HepG2 (cell line): ENCODE results near the gene RRAS2. TPM values are rescaled to one million over a fixed set of nuclear protein-coding genes. Genes with fewer than 3 reads are reported as not detected.

Experiments
- ATAC-seq: fragments of 200-7000 bp; cut with Tn5 transposase; 3 replicates; pipeline ENCODE4 v1.9.1; 2020; ENCODE audit warnings: mild to moderate bottlenecking, moderate library complexity
- BruUV-seq: library from RNA; stranded (reverse); fragments of 400-500 nt; replicated peaks from 2 replicates; lab custom pipeline; 2021; lab: Mats Ljungman, UMichigan
- CTCF ChIA-PET: fragments of 300-600 bp; formaldehyde crosslinking; extraction: SDS; loops from one replicate; lab custom pipeline; 2021; ENCODE audit warnings: low total read pairs, inconsistent platforms, low intra/inter-chr PET ratio; lab: Yijun Ruan, JAX
- POLR2A ChIA-PET: fragments of 350-600 bp; sonication (Branson Sonifier 250); formaldehyde crosslinking; loops from one replicate; lab custom pipeline; 2020; ENCODE audit warnings: antibody characterized with exemption, inconsistent platforms; lab: Yijun Ruan, JAX
- DNase-seq: peaks from one replicate; pipeline ENCODE4 v3.0.0-alpha.2; 2015; ENCODE audit warnings: low spot score
- FAIRE-seq: peaks from 3 replicates; lab custom pipeline; 2011; peaks lifted over from hg19 to GRCh38; lab: Jason Lieb, UNC
- H2AFZ ChIP-seq: one replicate; pipeline ENCODE4 v1.6.1; 2011; ENCODE audit warnings: low read length, inconsistent platforms
- H3K27ac ChIP-seq: fragments of 300-600 bp; 3 replicates; pipeline ENCODE4 v1.8.0; 2011; ENCODE audit warnings: mixed run types, mild to moderate bottlenecking, mixed read lengths, low read length, inconsistent platforms; ENCODE audit not compliant: insufficient read depth; ENCODE audit errors: extremely low read length
- H3K27me3 ChIP-seq, 2 experiments: fragments of 200-600 bp in 1 of 2; 2 replicates in 1 of 2; 3 replicates in 1 of 2; pipeline versions ENCODE4 v1.6.0 to v1.8.0; 2011; ENCODE audit warnings: low read length in 2 of 2, mild to moderate bottlenecking in 2 of 2, moderate library complexity in 2 of 2, inconsistent platforms in 1 of 2; ENCODE audit not compliant: insufficient read depth in 2 of 2, control insufficient read depth in 1 of 2
- H3K36me3 ChIP-seq, 2 experiments: fragments of 200-600 bp in 1 of 2; replicated peaks in 1 of 2; 2 replicates in 1 of 2; 3 replicates in 1 of 2; pipeline versions ENCODE4 v1.5.1 to v1.8.0; 2011; ENCODE audit warnings: low read length in 2 of 2, inconsistent platforms in 1 of 2; ENCODE audit not compliant: insufficient read depth in 2 of 2, control insufficient read depth in 1 of 2
- H3K4me1 ChIP-seq: 2 replicates; pipeline ENCODE4 v1.5.1; 2012; ENCODE audit warnings: low read length, inconsistent platforms; ENCODE audit not compliant: insufficient read depth
- H3K4me2 ChIP-seq: 2 replicates; pipeline ENCODE4 v1.6.0; 2011; ENCODE audit warnings: low read depth, low read length, inconsistent platforms
- H3K4me3 ChIP-seq, 3 experiments: fragments of 200-600 bp in 1 of 3; sonication (generic), shearing (Covaris generic) in 1 of 3; replicated peaks in 1 of 3; 2 replicates each; pipeline ENCODE4 v1.5.1; 2011 to 2016; ENCODE audit warnings: low read length in 3 of 3, inconsistent platforms in 2 of 3, low read depth in 2 of 3, mild to moderate bottlenecking in 2 of 3, control low read depth in 1 of 3, mixed read lengths in 1 of 3; ENCODE audit not compliant: insufficient read depth in 1 of 3
- H3K79me2 ChIP-seq: one replicate; pipeline ENCODE4 v1.6.1; 2011; ENCODE audit warnings: low read length, inconsistent platforms; ENCODE audit not compliant: insufficient read depth
- H3K9ac ChIP-seq: 2 replicates; pipeline ENCODE4 v1.6.0; 2011; ENCODE audit warnings: mild to moderate bottlenecking, low read depth, low read length, inconsistent platforms; ENCODE audit not compliant: insufficient read depth
- H3K9me3 ChIP-seq: 2 replicates; pipeline ENCODE4 v1.5.1; 2012; ENCODE audit warnings: mild to moderate bottlenecking, low read length
- H4K20me1 ChIP-seq: 2 replicates; pipeline ENCODE4 v1.6.0; 2011; ENCODE audit warnings: inconsistent platforms, mild to moderate bottlenecking, low read length, moderate library complexity; ENCODE audit not compliant: insufficient read depth
- ZNF589 ChIP-seq: sonication (generic); formaldehyde crosslinking; conservative IDR thresholded peaks from 2 replicates; pipeline ENCODE4 v1.8.0; 2022; ENCODE audit warnings: mild to moderate bottlenecking, moderate library complexity, missing genetic modification reagents
- WGBS: methylation state at CpG from one replicate; pipeline ENCODE4 v1.1.6; 2017; ENCODE audit warnings: low lambda C conversion rate; 5-methylcytosine and 5-hydroxymethylcytosine counted together
- in situ Hi-C: cut with HindIII; loops from 2 replicates; pipeline ENCODE4 v1.10.0; 2017; ENCODE audit warnings: low pct_unique_long_range_greater_than_20kb; ENCODE audit not compliant: extremely low pct_ligation_motif_present
- intact Hi-C: fragments of 100-400 bp; cut with micrococcal nuclease; formaldehyde crosslinking; loops from one replicate; pipeline ENCODE4 v1.10.0; 2022; ENCODE audit not compliant: unreplicated experiment
- polyA plus RNA-seq, 8 experiments: library from polyadenylated mRNA; depleted of rRNA in 3 of 8; stranded (reverse) in 7 of 8; unstranded in 1 of 8; fragments of >200 nt; fragmentation: Illumina TruSeq in 4 of 8; extraction: Trizol in 4 of 8; gene quantifications; 2 replicates each; pipeline versions ENCODE4 v1.2.1 to v1.2.3, GENCODE V29; 2011 to 2016; ENCODE audit warnings: low read depth in 4 of 8, missing spikeins in 1 of 8, mixed read lengths in 1 of 8; ENCODE audit not compliant: insufficient read depth in 1 of 8
- total RNA-seq, 5 experiments: library from RNA; depleted of rRNA; stranded (reverse); fragments of >200 nt; fragmentation: Illumina TruSeq; extraction: Trizol; gene quantifications; 2 replicates each; pipeline ENCODE4 v1.2.3, GENCODE V29; 2016; ENCODE audit warnings: low read depth in 1 of 5
- TF ChIP-seq, protein P1 (sequence below): sonication (generic); formaldehyde crosslinking; IDR thresholded peaks from 2 replicates; pipeline ENCODE4 v1.4.0; 2020; ENCODE audit warnings: mild to moderate bottlenecking, missing genetic modification reagents

RRAS2 gene
- total and polyA plus RNA-seq, 2 of the 13 experiments (the other 11 are each of a cell fraction or from before 2014, with no cell fraction given): 19.0 to 44.1 TPM

DNA sequence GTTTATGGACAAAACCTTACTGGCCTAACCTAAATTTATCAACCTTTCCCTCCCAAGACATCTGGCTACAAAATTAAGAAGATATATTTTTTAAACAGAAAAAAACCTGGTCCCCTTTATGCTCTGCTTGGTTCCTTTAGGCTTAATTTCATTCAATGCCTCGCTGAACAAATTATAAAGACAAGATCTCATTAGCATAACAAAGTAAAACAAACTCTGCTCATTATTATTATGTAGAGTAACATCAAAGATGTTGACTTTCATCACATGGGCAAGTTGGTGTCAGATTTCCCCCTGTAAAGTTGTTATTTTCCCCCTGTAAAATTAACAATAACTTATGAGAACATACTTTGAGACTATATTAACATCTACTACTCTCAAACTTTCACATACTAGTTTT is 11.0 kb downstream of the RRAS2 start:
- TF ChIP-seq ZNF589: no peak
- TF ChIP-seq, protein P1, sequence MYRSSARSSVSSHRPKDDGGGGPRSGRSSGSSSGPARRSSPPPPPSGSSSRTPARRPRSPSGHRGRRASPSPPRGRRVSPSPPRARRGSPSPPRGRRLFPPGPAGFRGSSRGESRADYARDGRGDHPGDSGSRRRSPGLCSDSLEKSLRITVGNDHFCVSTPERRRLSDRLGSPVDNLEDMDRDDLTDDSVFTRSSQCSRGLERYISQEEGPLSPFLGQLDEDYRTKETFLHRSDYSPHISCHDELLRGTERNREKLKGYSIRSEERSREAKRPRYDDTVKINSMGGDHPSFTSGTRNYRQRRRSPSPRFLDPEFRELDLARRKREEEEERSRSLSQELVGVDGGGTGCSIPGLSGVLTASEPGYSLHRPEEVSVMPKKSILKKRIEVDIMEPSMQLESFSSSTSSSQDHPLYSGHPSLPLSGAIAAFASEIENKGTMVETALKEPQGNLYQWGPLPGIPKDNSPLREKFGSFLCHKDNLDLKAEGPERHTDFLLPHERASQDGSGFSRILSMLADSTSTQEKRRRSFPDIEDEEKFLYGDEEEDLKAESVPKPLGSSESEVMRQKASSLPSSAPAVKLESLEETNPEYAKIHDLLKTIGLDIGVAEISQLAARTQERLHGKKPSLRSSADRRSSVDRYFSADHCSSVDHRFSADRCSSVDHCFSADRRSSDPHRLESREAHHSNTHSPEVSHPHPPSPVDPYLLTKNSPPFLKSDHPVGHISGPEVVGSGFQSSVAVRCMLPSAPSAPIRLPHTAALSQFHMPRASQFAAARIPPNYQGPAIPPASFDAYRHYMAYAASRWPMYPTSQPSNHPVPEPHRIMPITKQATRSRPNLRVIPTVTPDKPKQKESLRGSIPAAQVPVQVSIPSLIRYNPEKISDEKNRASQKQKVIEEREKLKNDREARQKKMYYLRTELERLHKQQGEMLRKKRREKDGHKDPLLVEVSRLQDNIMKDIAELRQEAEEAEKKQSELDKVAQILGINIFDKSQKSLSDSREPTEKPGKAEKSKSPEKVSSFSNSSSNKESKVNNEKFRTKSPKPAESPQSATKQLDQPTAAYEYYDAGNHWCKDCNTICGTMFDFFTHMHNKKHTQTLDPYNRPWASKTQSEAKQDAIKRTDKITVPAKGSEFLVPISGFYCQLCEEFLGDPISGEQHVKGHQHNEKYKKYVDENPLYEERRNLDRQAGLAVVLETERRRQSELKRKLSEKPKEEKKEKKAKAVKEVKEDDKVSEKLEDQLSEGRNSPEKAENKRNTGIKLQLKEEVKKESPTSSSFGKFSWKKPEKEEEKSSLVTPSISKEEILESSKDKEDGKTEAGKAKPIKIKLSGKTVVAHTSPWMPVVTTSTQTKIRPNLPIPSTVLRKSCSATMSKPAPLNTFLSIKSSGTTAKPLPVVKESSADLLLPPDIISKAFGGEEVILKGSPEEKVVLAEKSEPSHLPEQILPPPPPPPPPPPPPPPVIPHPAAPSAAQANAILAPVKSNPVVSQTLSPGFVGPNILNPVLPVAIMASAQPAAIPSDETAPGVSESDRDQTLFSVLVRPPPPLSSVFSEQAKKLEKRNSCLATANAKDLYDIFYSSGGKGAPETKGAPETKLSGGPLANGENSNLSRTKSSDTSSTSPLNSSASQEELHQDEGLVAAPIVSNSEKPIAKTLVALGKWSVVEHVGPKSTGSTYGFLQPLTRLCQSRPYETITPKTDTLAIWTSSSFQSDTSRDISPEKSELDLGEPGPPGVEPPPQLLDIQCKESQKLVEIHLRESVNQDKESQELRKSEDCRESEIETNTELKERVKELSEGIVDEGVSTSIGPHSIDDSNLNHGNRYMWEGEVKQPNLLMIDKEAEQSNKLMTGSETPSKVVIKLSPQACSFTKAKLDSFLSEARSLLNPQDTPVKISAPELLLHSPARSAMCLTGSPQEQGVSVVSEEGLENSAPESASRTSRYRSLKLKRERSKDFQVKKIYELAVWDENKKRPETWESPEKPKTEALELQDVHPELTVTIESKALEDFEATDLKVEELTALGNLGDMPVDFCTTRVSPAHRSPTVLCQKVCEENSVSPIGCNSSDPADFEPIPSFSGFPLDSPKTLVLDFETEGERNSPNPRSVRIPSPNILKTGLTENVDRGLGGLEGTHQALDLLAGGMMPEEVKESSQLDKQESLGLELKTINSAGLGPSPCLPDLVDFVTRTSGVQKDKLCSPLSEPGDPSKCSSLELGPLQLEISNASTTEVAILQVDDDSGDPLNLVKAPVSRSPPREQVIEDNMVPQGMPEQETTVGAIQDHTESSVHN (CRISPR knock-in tag): no peak
- no peak for FAIRE-seq

More for the DNA sequence above, 11.0 kb downstream of the RRAS2 start:
- H3K4me2 ChIP-seq: no peak overlapping the region
- H2AFZ ChIP-seq: no peak overlapping the region
- 96% methylated on average over 1 of the region's 1 CpG for WGBS
- no peak for DNase-seq
- CTCF ChIA-PET: no interaction called here
- ATAC-seq: no peak
- H4K20me1 ChIP-seq: no peaks in the 10 kb centered on the region
- POLR2A ChIA-PET: no interaction called here
- peaks cover 22% of the 10 kb centered on the region for H3K4me1 ChIP-seq
- no peaks in the 10 kb centered on the region; a peak in 1 of 5 replicates for H3K36me3 ChIP-seq
- H3K4me3 ChIP-seq: no peak overlapping the region
- H3K79me2 ChIP-seq: peaks cover 76% of the 10 kb centered on the region
- H3K9ac ChIP-seq: no peak overlapping the region
- H3K9me3 ChIP-seq: peaks cover 10% of the 10 kb centered on the region; the same call in 1 of the 2 replicates
- in situ Hi-C loops: no loop called here
- no peaks in the 10 kb centered on the region for H3K27me3 ChIP-seq
- no TSS peak for BruUV-seq
- no peak overlapping the region for H3K27ac ChIP-seq
- intact Hi-C loops: no loop called here
